Renal cortical epithelial cell (primary cell): Measurements from ENCODE around the gene TNK1. TPM values are rescaled to one million over a fixed set of nuclear protein-coding genes. Genes with fewer than 3 reads are reported as not detected.

Experiments used
- DNase-seq: peaks from one replicate; pipeline ENCODE4 v3.0.0-alpha.2; 2011; ENCODE audit warnings: low read depth
- total RNA-seq: library from RNA; depleted of rRNA; stranded (reverse); fragments of >200 nt; gene quantifications from 2 replicates; pipeline ENCODE4 v1.2.3, GENCODE V29; 2014

Gene TNK1
- total RNA-seq, 1 donor from 2014 or later, result 8.0 TPM

GRCh38 chr17:7391307-7391706 is 10.4 kb downstream of the TNK1 start:
- no peak for DNase-seq

DNA sequence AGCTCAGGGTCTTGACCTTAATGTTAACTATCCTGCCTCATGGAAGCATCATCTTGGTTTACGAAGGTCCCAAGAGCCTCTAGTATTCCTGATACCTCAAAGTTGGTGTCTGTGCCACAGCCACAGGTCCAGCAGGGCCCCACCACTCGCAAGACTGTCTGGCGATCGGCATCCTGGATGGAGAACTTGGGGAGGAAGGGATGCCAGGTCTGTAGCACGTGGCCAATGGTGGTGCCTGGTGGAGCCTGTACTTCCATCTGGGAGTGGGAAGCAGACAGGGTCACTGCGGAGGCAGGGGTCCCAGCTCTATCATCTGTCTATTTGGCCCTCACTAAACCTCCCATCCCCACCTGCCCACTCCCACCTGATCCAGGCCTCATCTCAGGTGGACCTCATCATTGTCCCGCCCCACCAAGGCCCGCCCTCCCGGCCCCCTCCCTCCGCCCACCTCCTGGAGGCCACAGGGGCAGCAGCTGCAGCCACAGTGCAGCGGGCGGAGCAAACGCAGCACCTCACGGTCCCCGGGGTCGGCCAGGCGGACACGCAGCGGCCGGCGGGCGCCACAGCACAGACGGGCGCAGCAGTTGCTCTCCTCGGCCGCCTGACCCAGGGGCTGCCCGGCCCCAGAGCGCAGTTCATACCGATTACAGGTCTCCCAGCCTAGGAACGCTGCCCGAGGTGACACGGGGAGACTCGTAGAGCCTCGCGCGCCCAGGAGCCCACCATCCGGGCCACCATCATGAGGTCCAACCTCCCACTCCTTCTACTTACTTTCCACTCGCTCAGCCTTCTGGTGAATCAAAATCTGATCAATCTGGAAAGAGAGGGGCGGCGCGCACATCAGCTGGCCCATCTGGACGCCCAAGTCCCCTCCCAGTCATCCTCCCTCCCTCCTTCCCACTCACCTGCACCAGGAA is 12.1 kb downstream of the TNK1 start:
- no peak for DNase-seq

DNA sequence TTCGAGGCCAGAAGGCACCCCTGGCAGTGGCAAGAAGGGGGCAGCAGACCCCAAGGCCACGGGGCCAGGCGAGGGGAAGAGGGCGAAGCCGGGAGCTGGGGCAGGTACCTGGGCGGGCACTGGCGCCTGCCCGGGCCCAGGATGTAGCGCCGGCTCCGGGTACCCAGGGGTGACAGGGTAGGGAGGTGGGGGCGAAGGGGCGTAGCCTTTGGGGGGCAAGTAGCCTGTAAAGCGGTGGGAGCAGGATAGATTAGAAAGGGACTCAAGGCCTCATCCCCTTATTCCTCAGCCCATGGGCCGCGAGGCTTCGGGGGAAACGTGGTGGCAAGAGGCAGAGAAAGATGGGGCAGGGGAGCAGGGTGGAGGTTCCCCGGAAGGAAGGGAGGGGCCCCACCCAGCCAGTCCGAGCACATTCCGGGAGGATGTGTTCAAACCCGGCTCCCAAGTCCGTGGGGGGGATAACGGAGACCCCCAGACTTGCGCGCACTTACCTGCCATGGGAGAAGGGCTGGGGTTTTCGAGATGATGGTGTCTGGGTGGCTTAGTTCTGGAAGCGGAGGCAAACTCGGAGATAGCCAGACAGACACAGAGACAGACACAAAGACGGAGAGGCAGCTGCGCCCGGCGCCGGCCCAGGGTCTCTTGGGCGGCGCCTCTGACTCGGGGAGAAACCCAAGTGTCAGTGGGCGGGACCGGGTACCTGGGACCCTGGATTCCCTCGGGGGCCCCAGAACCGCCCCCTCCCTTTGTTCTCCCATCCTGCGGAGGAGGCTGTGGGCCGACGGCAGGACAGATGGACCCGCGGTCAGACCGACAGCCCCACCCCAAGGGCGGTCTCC is 12.9 kb downstream of the TNK1 start:
- no peak for DNase-seq

DNA sequence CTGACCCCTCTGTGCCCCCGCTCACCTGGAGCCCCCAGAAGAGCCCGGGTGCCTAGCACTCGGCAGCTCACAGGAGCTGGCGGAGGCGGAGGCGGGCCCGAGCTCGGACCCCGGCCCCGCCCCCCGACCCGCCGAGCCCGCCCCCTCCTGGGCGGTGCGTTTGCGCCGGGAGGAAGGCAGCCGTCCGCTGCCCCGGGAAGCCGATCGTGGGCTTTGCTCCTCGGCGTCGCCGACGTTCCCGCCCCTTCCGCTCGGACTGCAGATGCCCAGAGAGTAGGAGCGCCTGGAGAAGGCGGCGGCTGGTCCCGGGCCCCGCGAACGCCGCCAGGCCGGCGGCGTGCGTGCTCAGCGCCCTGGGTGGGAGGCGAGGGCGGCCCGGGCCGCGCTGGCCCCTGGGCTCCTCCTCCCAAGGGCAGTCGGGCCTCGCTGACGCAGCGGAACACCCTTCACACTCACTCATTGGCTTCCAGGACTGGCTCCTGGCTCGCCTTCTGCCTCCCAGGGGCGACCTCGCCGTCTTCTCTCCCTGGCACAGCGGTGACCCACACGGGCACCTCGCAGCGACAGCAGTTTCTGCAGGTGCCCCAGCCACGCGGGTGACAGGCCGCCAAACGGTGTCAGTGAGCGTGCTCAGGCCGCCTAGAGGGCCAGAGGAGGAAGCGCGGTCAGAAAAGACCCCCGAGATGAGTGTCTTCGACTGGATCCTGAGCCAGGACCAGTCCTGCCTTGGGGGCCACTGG is 13.7 kb downstream of the TNK1 start, which contains the start of gene PLSCR3:
TSS of gene PLSCR3 (minus strand) at position 74 of the 740 bp plus-strand sequence. CDS start 415 bp downstream, outside the sequence.
- peak; percentile 63 for DNase-seq

GRCh38 chr17:7396147-7396546 is 15.3 kb downstream of the TNK1 start:
- no peak for DNase-seq

DNA sequence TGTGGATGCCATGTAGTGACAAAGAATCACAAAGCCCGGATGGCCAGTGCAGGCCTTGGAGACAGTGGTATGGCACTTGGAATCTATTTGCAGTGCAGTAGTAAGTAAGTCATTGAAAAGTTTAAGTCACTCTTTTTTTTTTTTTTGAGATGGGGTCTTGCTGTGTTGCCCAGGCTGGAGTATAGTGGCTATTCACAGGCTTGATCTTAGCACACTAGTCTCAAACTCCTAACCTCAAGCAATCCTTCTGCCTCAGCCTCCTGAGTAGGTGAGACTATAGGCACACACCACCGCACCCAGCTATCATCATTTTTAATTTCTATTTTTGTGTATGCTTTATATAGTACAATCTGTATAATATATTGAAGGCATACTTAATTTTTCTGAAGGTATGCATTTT is 17.7 kb downstream of the TNK1 start:
- DNase-seq, result no peak

DNA sequence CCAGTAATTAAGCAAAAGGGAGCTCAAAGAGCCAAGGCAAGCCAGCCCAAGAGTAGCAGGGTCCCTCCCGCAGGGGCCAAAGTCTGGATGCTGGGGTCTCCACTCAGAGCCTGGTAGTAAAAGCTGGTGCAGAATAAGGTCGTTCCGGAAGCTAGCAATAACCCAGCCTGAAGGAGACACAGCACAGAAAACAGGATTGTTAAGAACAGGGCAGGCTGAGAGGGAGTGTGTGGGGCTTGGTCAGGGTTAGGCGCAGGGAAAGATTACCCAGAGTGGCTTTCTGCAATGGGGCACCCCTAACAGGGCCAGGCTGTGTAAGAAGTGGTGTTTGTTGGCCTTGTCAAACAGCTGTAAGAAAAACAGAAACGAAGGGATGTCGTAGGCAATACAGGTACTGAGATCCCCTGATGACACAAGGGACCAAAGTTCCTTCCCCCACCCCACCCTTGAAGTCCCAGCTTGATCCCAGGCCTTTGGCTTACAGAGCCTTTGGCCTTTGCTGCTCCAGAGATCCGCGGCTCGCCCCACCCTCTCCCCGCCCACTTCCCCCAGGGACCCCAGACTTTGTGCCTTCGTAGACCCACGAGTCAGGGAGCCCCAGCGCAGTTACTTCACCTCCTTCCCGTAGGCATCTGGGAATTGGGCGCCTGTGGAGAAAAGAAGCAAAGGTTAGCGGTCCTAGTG is 22.3 kb downstream of the TNK1 start:
- no peak for DNase-seq

- DNase-seq, result no peak
Observed at GRCh38 chr17:7403727-7403976, 22.8 kb downstream of the TNK1 start.

DNA sequence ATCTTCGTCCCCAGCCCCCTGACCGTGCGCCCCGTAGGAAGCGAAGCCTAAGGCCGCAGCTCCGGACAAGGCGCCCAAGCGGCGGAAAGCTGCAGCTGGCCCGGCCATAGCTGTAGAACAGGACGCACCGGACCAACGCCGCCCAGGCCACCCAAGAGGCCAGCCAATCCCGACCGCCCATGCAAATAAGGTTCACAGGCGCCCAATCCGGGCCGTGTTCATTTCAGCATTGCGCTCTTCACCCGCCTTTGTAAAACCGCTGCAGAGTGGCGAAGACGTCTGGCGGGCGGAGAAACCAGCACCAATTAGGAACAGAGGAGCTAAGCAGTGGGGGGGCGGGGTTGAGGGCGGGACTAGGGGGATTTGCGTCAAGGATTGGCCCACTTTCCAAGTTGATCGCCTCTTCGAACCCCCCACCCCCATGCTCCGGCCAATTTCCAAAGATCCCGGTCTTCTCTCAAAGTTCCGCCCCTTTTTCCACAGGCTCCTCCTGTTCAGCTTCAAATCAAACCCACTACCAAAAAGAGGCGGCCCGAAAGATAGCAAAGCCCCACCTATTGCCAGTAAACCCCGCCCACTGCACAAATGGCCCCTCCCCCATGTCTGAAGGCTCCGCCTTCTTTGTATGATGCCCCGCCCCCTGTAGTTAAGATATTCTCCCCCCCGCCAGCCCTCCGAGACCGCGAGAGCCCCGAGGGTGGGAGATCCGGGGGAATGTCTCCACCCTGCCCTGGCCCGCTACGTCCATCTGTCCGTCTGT is 23.3 kb downstream of the TNK1 start, which contains the start of gene TMEM256:
TSS of gene TMEM256 (minus strand) at position 121 of the 760 bp plus-strand sequence. CDS start at position 108, 13 bp downstream.
- peak; percentile 97 for DNase-seq

GRCh38 chr17:7404737-7405349 is 24.0 kb downstream of the TNK1 start:
- DNase-seq, result no peak

- no peak for DNase-seq
Observed at GRCh38 chr17:7405350-7406234, 24.7 kb downstream of the TNK1 start.

DNA sequence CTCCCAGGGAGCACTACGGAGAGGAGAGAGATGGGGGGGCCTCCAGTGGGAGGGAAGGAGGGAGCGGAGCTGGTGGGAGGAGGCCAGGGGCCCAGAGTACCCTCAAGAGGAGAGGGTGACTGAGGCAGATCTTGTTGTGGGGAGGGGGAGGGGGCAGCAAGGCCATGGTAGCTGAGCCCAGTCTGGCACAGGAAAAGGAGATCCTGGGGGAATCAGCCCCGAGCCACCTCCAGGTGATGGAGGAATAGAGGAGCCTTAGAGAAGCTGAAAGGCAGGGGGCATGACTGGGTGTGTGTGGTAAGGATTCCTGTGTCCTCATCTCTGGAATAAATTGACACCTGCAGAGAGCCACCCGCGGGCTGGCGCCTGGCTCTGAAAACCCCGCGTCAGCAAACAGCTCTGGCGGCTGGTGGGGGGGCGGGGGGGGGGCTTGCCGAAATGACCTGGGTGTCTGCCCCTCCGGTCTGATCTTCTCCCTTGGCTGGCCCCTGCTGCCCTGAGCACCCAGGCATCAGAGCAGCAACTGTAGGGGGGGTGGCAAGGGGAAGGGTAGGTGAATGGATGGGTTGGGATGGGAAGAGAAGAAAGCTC is 25.4 kb downstream of the TNK1 start:
- no peak for DNase-seq

DNA sequence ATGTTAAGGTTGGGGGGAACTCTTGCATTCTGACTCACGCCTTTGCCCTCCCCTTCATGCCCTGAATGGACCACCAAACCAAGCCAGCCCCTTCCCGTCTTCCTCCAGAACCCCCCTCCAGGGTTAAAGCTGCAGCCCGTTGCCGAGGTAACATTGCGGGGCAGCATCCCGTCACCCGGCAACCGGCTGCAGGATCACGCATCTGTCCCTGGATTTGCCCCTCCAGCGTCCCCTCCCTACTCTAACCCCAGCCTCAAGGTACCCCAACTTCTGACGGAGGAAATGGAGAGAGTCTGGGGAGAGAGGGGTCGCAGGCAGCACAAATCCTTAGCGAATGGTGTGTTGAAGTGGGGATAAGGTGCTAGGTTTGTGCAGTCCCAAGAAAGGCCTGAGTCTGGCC is 26.2 kb downstream of the TNK1 start:
- no peak for DNase-seq

GRCh38 chr17:7407485-7408251 is 26.8 kb downstream of the TNK1 start, which contains the start of gene NLGN2:
TSS of gene NLGN2 (plus strand) at chr17:7407845. CDS start at chr17:7408256, 411 bp downstream.
- no peak for DNase-seq

GRCh38 chr17:7408252-7408727 is 27.4 kb downstream of the TNK1 start:
- DNase-seq, result no peak

GRCh38 chr17:7408863-7409262 is 28.0 kb downstream of the TNK1 start:
- no peak for DNase-seq

DNA sequence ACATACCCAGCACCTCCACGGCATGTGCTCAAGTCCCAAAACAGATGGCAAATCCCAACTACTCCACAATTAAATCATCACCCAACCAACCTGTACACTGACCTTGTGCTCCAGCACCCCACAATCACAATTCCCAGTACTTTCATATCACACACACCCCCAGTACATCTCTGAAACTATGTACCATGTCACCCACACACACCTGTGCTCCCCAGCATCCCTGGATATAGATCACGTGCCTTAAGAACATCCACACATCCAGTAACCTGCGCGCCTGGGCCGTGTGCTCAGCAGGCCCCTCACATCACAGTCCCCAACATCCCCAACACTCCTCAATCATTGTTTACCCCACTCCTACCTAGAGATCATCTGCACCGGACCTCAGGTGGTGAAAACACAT is 28.8 kb downstream of the TNK1 start:
- no peak for DNase-seq
